ENCODE results near the gene SLMAP.

The SLMAP gene

DNA sequence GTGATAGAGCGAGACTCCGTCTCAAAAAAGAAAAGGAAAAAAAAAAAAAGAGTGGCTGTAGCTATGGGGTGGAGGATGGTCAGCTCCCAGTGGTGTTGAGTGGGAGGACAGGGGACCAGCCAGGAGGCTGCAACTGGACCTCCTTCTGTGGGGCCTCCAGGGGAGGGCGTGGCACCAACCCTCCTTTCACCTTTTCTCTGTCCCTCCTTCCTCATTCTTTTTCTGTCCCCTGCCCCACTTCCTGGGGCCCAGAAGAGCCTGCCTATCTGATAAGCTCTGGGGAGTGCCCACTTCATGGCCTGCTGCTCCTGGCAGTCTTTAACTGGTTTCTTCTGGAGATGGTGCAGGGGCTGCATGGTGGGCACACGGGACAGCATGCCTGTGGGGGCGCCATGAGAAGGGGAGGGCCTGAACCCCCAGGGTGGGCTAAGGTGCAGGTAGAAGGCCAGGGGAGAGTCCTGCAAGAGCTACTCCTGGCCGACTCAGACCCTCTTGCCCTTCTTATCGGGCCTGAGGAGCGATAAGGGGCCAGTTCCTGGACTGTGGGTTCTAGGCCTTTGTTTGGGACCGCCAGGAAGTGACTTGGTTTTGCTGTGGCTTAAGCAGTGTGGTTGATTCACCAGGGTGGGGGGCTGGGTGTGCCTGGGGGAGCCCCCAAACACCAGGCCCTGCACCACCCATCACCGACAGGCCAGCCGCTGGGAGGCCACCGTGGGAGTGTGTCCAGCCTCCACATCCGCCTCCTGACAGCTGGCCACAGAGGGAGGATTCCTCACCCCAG lies 202.7 kb downstream of the SLMAP start:
- FAIRE-seq (no peak), DNase-seq (ENCODE audit: insufficient read length, low spot score) (no peak)

- DNase-seq (ENCODE audit: insufficient read length, low spot score) (no peak), FAIRE-seq (no peak)
Observed at GRCh38 chr3:57959423-57960173, 203.5 kb downstream of the SLMAP start.

GRCh38 chr3:57960174-57960505 lies 204.0 kb downstream of the SLMAP start:
- DNase-seq (ENCODE audit: insufficient read length, low spot score) (no peak), FAIRE-seq (peak; percentile 9)

- FAIRE-seq (no peak), DNase-seq (ENCODE audit: insufficient read length, low spot score) (no peak)
Observed at GRCh38 chr3:57961177-57961827, 205.2 kb downstream of the SLMAP start.

GRCh38 chr3:57961828-57962447 lies 205.8 kb downstream of the SLMAP start:
- no peak for DNase-seq (ENCODE audit: insufficient read length, low spot score)
- FAIRE-seq = peak; percentile 28

- no peak for FAIRE-seq
- no peak for DNase-seq (ENCODE audit: insufficient read length, low spot score)
Observed at GRCh38 chr3:57962448-57962834, 206.3 kb downstream of the SLMAP start.

GRCh38 chr3:57963811-57964346 lies 207.8 kb downstream of the SLMAP start:
- FAIRE-seq = no peak
- no peak for DNase-seq (ENCODE audit: insufficient read length, low spot score)

GRCh38 chr3:57966829-57967228 lies 210.7 kb downstream of the SLMAP start:
- no peak for DNase-seq (ENCODE audit: insufficient read length, low spot score)
- no peak for FAIRE-seq

DNA sequence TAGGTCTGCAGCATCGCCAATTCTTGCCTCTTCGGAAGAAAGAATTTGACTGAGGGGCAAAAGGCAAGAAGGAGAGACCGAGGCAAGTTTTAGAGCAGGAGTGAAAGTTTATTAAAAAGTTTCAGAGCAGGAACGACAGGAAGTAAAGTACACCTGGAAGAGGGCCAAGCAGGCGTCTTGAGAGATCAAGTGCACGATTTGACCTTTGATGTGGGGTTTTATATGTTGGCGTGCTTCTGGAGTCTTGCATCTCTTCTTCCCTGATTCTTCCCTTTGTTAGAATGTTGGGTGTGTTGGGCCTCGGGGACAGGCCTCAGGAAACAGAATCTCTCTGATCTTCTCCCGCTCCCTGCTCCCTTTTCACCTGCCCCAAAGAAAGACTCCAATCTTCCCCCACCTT lies 211.5 kb downstream of the SLMAP start:
- DNase-seq (ENCODE audit: insufficient read length, low spot score) (no peak), FAIRE-seq (no peak)

GRCh38 chr3:57968501-57968900 lies 212.4 kb downstream of the SLMAP start:
- no peak for DNase-seq (ENCODE audit: insufficient read length, low spot score)
- no peak for FAIRE-seq

- FAIRE-seq (no peak), DNase-seq (ENCODE audit: insufficient read length, low spot score) (no peak)
Observed at GRCh38 chr3:57971975-57972374, 215.9 kb downstream of the SLMAP start.

- DNase-seq (ENCODE audit: insufficient read length, low spot score) = no peak
- FAIRE-seq = peak; percentile 26
Observed at GRCh38 chr3:57972531-57973111, 216.5 kb downstream of the SLMAP start.

DNA sequence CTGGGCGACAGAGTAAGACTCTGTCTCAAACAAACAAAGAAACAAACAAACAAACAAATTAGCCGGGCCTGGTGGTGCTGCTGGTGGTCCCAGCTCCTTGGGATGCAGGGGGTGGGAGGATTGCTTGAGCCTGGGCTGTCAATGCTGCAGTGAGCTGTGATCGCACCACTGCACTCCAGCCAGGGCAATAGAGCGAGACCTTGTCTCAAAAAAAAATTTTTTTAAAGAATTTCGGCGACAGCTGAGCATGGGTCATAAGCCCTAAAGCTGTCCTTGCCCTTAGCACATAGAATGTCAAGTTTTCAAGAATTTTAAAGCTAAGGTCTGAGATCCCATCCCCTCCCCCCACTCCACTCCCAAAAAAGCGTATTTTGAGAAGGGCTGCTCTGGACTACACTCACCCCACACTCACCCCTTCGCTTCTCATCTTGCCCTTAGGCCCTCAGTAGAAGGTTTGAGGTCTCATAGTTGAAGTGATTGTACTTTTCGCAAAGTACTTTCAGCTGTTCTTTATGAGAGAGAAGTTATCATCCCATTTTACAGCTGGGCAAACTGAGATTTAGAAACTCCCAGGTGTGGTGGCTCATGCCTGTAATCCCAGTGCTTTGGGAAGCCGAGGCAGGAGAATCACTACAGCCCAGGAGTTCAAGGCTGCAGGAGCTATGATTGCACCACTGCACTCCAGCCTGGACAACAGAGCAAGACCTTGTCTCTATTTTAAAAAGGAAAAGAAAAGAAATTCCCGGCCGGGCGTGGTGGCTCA lies 217.8 kb downstream of the SLMAP start:
- DNase-seq (ENCODE audit: insufficient read length, low spot score) (no peak), FAIRE-seq (no peak)

DNA sequence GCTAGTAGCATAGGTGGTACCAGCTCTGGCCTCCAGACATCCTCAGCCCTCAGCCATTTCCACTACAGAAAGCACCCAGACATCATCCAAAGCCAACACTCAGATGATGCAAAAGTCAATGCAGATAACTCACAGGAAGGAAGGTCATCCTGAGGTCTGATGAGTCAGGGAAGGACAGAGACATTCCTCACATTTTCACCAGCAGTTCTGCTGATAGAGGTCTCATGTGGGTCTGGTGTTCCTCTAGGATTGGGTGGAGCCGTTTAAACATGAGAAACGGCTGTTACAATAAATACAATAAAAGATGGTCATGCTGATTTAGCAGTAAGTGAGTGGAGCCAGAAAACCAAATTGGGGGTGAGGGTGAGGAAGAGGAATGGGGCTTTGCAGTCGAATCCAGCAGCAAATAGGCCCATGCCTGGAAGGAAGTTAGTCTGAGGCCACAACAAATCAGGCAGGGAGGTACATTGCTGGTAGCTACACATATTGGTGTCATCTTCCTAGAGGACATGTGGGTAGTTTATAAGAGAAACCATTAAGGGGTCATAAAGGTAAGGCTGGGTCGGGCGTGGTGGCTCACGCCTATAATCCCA lies 218.8 kb downstream of the SLMAP start:
- DNase-seq (ENCODE audit: insufficient read length, low spot score) (peak; percentile 92), FAIRE-seq (peak; percentile 94)

- no peak for DNase-seq (ENCODE audit: insufficient read length, low spot score)
- no peak for FAIRE-seq
Observed at GRCh38 chr3:57977818-57978235, 221.7 kb downstream of the SLMAP start.

DNA sequence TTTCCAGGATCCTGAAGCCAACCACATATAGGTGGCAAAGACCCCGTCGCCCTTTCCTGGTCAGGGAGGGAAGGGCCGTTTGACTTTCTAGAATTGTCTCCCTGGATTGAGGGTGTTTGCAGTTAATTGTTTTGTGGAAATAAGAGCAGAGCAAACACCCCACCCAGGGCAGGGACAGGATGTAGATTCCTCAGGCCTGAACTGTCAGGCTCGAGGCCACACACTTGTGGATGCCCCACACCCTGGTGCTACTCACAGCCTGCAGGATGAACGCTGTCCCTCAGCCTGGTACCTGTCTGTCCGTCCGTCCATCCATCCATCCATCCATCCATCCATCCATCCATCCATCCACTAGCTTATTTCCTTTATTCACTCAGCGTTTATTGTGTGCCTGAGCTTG lies 222.2 kb downstream of the SLMAP start:
- DNase-seq (ENCODE audit: insufficient read length, low spot score) (no peak), FAIRE-seq (peak; percentile 76)
